A673 (cell line): ENCODE data around the gene ECI2. TPM values are rescaled to one million over a fixed set of nuclear protein-coding genes. Genes with fewer than 3 reads are reported as not detected.

Experiments used
- BruUV-seq: library from RNA; stranded (reverse); fragments of 400-500 nt; replicated peaks from 2 replicates; lab custom pipeline; 2021; lab: Mats Ljungman, UMichigan
- CTCF ChIA-PET: fragments of 300-600 bp; sonication (Branson Sonifier 250); formaldehyde crosslinking; loops from one replicate; lab custom pipeline; 2022; ENCODE audit warnings: antibody characterized with exemption; lab: Charles Lee
- POLR2A ChIA-PET: fragments of 300-600 bp; sonication (Branson Sonifier 250); formaldehyde crosslinking; loops from one replicate; lab custom pipeline; 2022; ENCODE audit warnings: antibody characterized with exemption; ENCODE audit not compliant: low non-redundant PET; lab: Charles Lee
- DNase-seq: peaks from one replicate; pipeline ENCODE4 v3.0.0-alpha.2; 2015; ENCODE audit warnings: low spot score
- H3K27ac ChIP-seq: fragments of 200-600 bp; sonication (generic); 2 replicates; pipeline ENCODE4 v1.5.1; 2016; ENCODE audit warnings: mixed run types, low read depth, mild to moderate bottlenecking, mixed read lengths, antibody characterized with exemption, low read length; ENCODE audit not compliant: poor library complexity, severe bottlenecking
- H3K27me3 ChIP-seq: fragments of 200-600 bp; sonication (generic); replicated peaks from 2 replicates; pipeline ENCODE4 v1.6.1; 2017; ENCODE audit warnings: mixed run types, low read depth, mild to moderate bottlenecking, mixed read lengths, antibody characterized with exemption, low read length; ENCODE audit not compliant: insufficient read depth, poor library complexity
- H3K36me3 ChIP-seq: fragments of 200-600 bp; sonication (generic); 2 replicates; pipeline ENCODE4 v1.6.1; 2016; ENCODE audit warnings: mixed run types, mild to moderate bottlenecking, mixed read lengths, antibody characterized with exemption, low read length; ENCODE audit not compliant: insufficient read depth, poor library complexity, severe bottlenecking
- H3K4me1 ChIP-seq: fragments of 200-600 bp; sonication (generic); 2 replicates; pipeline ENCODE4 v1.6.1; 2017; ENCODE audit warnings: mixed run types, mild to moderate bottlenecking, mixed read lengths, antibody characterized with exemption, low read length; ENCODE audit not compliant: insufficient read depth, poor library complexity, severe bottlenecking
- H3K4me3 ChIP-seq: fragments of 200-600 bp; sonication (generic); 2 replicates; pipeline ENCODE4 v1.5.1; 2016; ENCODE audit warnings: low read depth, mixed run types, mild to moderate bottlenecking, mixed read lengths, low read length; ENCODE audit not compliant: poor library complexity, severe bottlenecking
- H3K9me3 ChIP-seq: fragments of 200-600 bp; sonication (generic); 2 replicates; pipeline ENCODE4 v1.6.1; 2016; ENCODE audit warnings: mixed run types, low read depth, mild to moderate bottlenecking, mixed read lengths, antibody characterized with exemption, low read length; ENCODE audit not compliant: poor library complexity, severe bottlenecking
- CTCF ChIP-seq: fragments of 300-800, 200-600 bp; sonication (generic); conservative IDR thresholded peaks from 2 replicates; pipeline ENCODE4 v1.5.1; 2017; ENCODE audit warnings: low read depth, mild to moderate bottlenecking, antibody characterized with exemption, low read length, moderate library complexity, mixed read lengths
- EZH2 ChIP-seq: fragments of 200-600 bp; sonication (generic); IDR thresholded peaks from 2 replicates; pipeline ENCODE4 v1.6.1; 2017; ENCODE audit warnings: borderline replicate concordance, low read depth, mild to moderate bottlenecking, mixed read lengths, antibody characterized with exemption, low read length; ENCODE audit not compliant: poor library complexity, severe bottlenecking
- intact Hi-C: fragments of 100-400 bp; cut with micrococcal nuclease; formaldehyde crosslinking; loops from one replicate; pipeline ENCODE4 v1.10.0; 2022; ENCODE audit not compliant: unreplicated experiment
- total RNA-seq: library from RNA; stranded (reverse); gene quantifications from 2 replicates; pipeline ENCODE4 v1.2.3, GENCODE V29; 2021

Gene ECI2
- total RNA-seq, 1 experiment from 2014 or later: 56.3 TPM

GRCh38 chr6:4162370-4162769 lies 27.0 kb upstream of the ECI2 start:
- intact Hi-C loops: no loop called here

GRCh38 chr6:4159491-4159890 lies 24.1 kb upstream of the ECI2 start:
- intact Hi-C loops: loop anchor here (5.0 kb wide), 1 partner anchor 417 kb away; no protein-coding TSS in a partner anchor
- POLR2A ChIA-PET: interaction anchor here (0.7 kb wide), 1 partner anchor 772 kb away, joined by 3 read pairs; no protein-coding TSS in a partner anchor
- peaks cover 6% of the 10 kb centered on the region for H3K4me1 ChIP-seq
- no peaks in the 10 kb centered on the region for H3K36me3 ChIP-seq
- H3K27me3 ChIP-seq: no peaks in the 10 kb centered on the region
- no peak for DNase-seq
- CTCF ChIA-PET: no interaction called here
- no peak overlapping the region for H3K4me3 ChIP-seq
- BruUV-seq: no TSS peak
- TF ChIP-seq CTCF (no peak), EZH2 (no peak)
- no peaks in the 10 kb centered on the region for H3K9me3 ChIP-seq
- no peak overlapping the region for H3K27ac ChIP-seq

More at GRCh38 chr6:4162370-4162769, 27.0 kb upstream of the ECI2 start:
- Histone ChIP-seq H3K4me1 (peaks cover 6% of the 10 kb centered on the region), H3K36me3 (no peaks in the 10 kb centered on the region), H3K27me3 (no peaks in the 10 kb centered on the region), H3K4me3 (no peak overlapping the region), H3K27ac (no peak overlapping the region), H3K9me3 (peaks cover 3% of the 10 kb centered on the region)
- POLR2A ChIA-PET: no interaction called here
- DNase-seq: no peak
- TF ChIP-seq EZH2: no peak
- no peak; the same call in 1 of the 2 replicates for TF ChIP-seq CTCF
- CTCF ChIA-PET: interaction anchor here (0.9 kb wide), 1 partner anchor 48 kb away, joined by 4 read pairs; no protein-coding TSS in a partner anchor
- BruUV-seq: no TSS peak

- intact Hi-C loops: loop anchor here (5.0 kb wide), 1 partner anchor 415 kb away; no protein-coding TSS in a partner anchor
- ChIA-PET CTCF (no interaction called here), POLR2A (no interaction called here)
- Histone ChIP-seq H3K27ac (no peak overlapping the region), H3K4me3 (no peak overlapping the region), H3K9me3 (no peaks in the 10 kb centered on the region), H3K36me3 (no peaks in the 10 kb centered on the region), H3K4me1 (peaks cover 6% of the 10 kb centered on the region), H3K27me3 (no peaks in the 10 kb centered on the region)
- TF ChIP-seq CTCF (no peak), EZH2 (no peak)
- no peak for DNase-seq
- no TSS peak for BruUV-seq
Measured at GRCh38 chr6:4157506-4157905, 22.1 kb upstream of the ECI2 start.
